ENCODE measurements around the gene TMEM233. TPM values are rescaled to one million over a fixed set of nuclear protein-coding genes. Genes with fewer than 3 reads are reported as not detected.

Gene TMEM233
- polyA plus RNA-seq, 1 experiment, result not detected

Small RNAs within 50 kb of the gene (small RNA-seq; reads per million reads assigned to genes)
- not detected for gene RN7SKP197 (ENCODE audit: insufficient read length, low read depth, low replicate concordance)

Other genes starting within 250 kb of the TMEM233 start
- 34.6 and 45.7 TPM in 2 replicates for gene PRKAB1, start 74.4 kb downstream of the TMEM233 start, polyA plus RNA-seq (2011; rRNA removed)

Data from BJ (cell line).